ENCODE data around the gene RFNG. TPM values are rescaled to one million over a fixed set of nuclear protein-coding genes. Genes with fewer than 3 reads are reported as not detected.

RFNG gene
- total and polyA plus RNA-seq, 3 donors from 2014 or later = 50.5 to 102 (median 73.3) TPM

GRCh38 chr17:82021107-82021899, 30.3 kb downstream of the RFNG start:
- no peaks in the 10 kb centered on the region for H3K36me3 ChIP-seq (ENCODE audit: low read depth, missing control alignments)
- intact Hi-C loops (cut with DNase I; ENCODE audit: low total_unique reads) = loop anchor here (5.0 kb wide), 1 partner anchor 59 kb away; the partner anchor contains the start of gene NOTUM

GRCh38 chr17:82020572-82021106, 31.0 kb downstream of the RFNG start:
- intact Hi-C loops (cut with DNase I; ENCODE audit: low total_unique reads) = loop anchor here (5.0 kb wide), 1 partner anchor 58 kb away; the partner anchor contains the start of gene NOTUM
- Histone ChIP-seq H3K4me3 (no peak overlapping the region), H3K9me3 (no peaks in the 10 kb centered on the region), H3K4me1 (peaks cover 19% of the 10 kb centered on the region), H3K27ac (no peak overlapping the region), H3K36me3 (ENCODE audit: low read depth, missing control alignments) (no peaks in the 10 kb centered on the region), H3K27me3 (no peaks in the 10 kb centered on the region)
- DNase-seq = no peak
- WGBS, 2 donors = 86 to 89% methylated on average over 9 to 14 of the region's 14 CpGs
- TF ChIP-seq CTCF (IDR thresholded peaks at IDR 0.05) = no peak
- TF ChIP-seq POLR2A (IDR thresholded peaks at IDR 0.05) = no peak

More at GRCh38 chr17:82021107-82021899, 30.3 kb downstream of the RFNG start:
- peak; percentile 80 for DNase-seq
- Histone ChIP-seq H3K4me3 (no peak overlapping the region), H3K9me3 (no peaks in the 10 kb centered on the region), H3K27me3 (no peaks in the 10 kb centered on the region), H3K27ac (no peak overlapping the region), H3K4me1 (peaks cover 19% of the 10 kb centered on the region)
- TF ChIP-seq POLR2A (IDR thresholded peaks at IDR 0.05) = no peak
- TF ChIP-seq CTCF (IDR thresholded peaks at IDR 0.05) = peak; percentile 43 to 63 (median 59)
- WGBS, 2 donors = 44 to 53% methylated on average over 15 to 23 of the region's 25 CpGs

GRCh38 chr17:82019690-82020571, 31.7 kb downstream of the RFNG start:
- peak; percentile 58 for DNase-seq
- TF ChIP-seq CTCF (IDR thresholded peaks at IDR 0.05) = peak; percentile 32 to 71 (median 59)
- TF ChIP-seq POLR2A (IDR thresholded peaks at IDR 0.05) = no peak
- no peaks in the 10 kb centered on the region for H3K9me3 ChIP-seq
- H3K4me1 ChIP-seq = peaks cover 19% of the 10 kb centered on the region
- WGBS, 2 donors = 75 to 76% methylated on average over 12 to 26 of the region's 34 CpGs
- no peak overlapping the region for H3K4me3 ChIP-seq
- intact Hi-C loops (cut with DNase I; ENCODE audit: low total_unique reads) = loop anchor here (5.0 kb wide), 1 partner anchor 58 kb away; the partner anchor contains the start of gene NOTUM
- H3K27me3 ChIP-seq = no peaks in the 10 kb centered on the region
- H3K27ac ChIP-seq = no peak overlapping the region
- H3K36me3 ChIP-seq (ENCODE audit: low read depth, missing control alignments) = no peaks in the 10 kb centered on the region

DNA sequence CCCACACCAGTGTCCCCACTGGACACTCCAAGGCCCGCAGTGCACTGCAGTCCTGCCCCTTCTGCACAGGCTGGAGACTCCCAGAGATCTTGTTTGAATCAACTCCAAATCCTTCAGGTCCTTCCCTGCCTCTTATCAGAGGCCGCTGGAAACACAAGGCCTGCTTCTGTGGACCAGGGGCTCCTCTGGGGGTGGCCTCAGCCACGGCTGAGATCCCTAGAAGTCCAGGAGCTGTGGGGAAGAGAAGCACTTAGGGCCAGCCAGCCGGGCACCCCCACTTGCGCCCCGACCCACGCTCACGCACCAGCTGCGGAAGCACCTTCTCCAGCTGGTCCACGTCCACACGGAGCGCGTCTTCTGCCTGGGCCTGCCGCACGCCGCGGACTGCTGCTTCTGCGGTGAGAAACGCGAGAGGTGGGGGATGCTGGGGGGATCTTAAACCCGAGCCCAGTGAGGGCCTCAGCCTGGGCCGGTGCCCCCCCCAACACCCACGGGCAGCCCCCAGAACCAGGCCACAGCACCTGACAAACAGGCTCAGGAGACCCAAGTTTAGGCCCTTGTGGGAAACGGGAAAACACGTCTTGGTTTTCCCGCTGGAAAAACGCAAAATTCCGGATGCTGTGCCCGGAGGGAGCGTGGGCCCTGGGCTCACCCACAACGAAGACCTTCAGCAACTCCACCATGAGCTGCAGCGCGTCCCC, 32.5 kb downstream of the RFNG start:
- Histone ChIP-seq H3K27ac (no peak overlapping the region), H3K9me3 (no peaks in the 10 kb centered on the region), H3K36me3 (ENCODE audit: low read depth, missing control alignments) (no peaks in the 10 kb centered on the region), H3K4me1 (peaks cover 18% of the 10 kb centered on the region), H3K4me3 (no peak overlapping the region), H3K27me3 (no peaks in the 10 kb centered on the region)
- WGBS, 2 donors = 90 to 91% methylated on average over 13 to 33 of the region's 33 CpGs
- DNase-seq = no peak
- TF ChIP-seq CTCF (IDR thresholded peaks at IDR 0.05) (no peak), POLR2A (IDR thresholded peaks at IDR 0.05) (no peak)
- intact Hi-C loops (cut with DNase I; ENCODE audit: low total_unique reads) = no loop called here

Data from testis (tissue), 3 donors.